Measurements from ENCODE around the gene XBP1. TPM values are rescaled to one million over a fixed set of nuclear protein-coding genes. Genes with fewer than 3 reads are reported as not detected.

Gene XBP1
- total and polyA plus RNA-seq, 7 experiments from 2014 or later, result 120 to 417 (median 173) TPM

- Histone ChIP-seq H3K27ac (ENCODE audit: low read depth, low read length) (no peak overlapping the region), H3K4me3 (ENCODE audit: low read length) (no peak overlapping the region), H3K36me3 (ENCODE audit: control insufficient read depth in 2 of 3, insufficient read depth in 3 of 3, low read length in 3 of 3) (no peaks in the 10 kb centered on the region), H3K9me3 (ENCODE audit: control insufficient read depth in 2 of 3, low read length in 3 of 3) (no peaks in the 10 kb centered on the region), H3K27me3 (ENCODE audit: control insufficient read depth in 2 of 2, insufficient read depth in 2 of 2, low read length in 2 of 2) (no peaks in the 10 kb centered on the region), H3K4me1 (ENCODE audit: control insufficient read depth in 2 of 2, insufficient read depth in 2 of 2, low read length in 2 of 2) (peaks cover 32 to 58% of the 10 kb centered on the region in 2 donors)
- Mint-ChIP-seq H3K4me1 (peaks cover 59 to 92% (median 82%) of the 10 kb centered on the region in 7 donors), H3K9me3 (no peaks in the 10 kb centered on the region), H3K36me3 (peaks cover 6 to 48% (median 11%) of the 10 kb centered on the region in 5 donors), H3K27ac (peak overlapping the region in 3 of 9 donors; percentile 92 to 94 (median 94)), H3K4me3 (peak overlapping the region in 6 of 10 donors; percentile 8 to 87 (median 56)), H3K27me3 (no peaks in the 10 kb centered on the region)
- DNase-seq (no peak), ATAC-seq (no peak)
- ChIA-PET POLR2A (interaction anchor here (10.0 kb wide), 1 partner anchor 15 kb away, joined by 194 read pairs; the partner anchor contains the start of gene XBP1), CTCF (interaction anchor here (0.6 to 1.2 kb wide), 2 partner anchors 13 to 104 kb away, joined by 3 to 4 read pairs; no protein-coding TSS in a partner anchor)
- intact Hi-C loops (cut with micrococcal nuclease), result no loop called here
Measured at GRCh38 chr22:28815729-28816128, 15.4 kb upstream of the XBP1 start.

DNA sequence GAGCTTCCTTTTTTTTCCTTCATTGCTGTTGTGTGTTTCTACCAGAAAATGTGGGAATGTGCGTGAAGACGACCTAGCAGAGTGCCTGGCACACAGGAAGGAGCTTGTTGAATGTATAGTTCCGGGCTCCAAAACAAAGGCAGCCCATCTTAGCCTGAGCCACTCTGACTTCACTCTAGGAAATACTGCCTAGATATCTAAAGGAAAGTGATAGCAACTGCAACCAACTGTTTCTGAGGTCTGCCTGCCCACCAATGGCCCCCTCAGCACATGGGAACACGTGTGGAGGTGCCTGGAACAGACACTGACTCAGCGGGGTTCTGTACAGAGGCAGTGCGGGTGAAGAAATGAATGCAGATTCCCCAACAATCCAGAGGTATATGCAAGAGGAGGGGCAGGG lies 14.7 kb upstream of the XBP1 start:
- POLR2A ChIA-PET, result interaction anchor here (1.1 to 10.0 kb wide), 3 partner anchors 15 to 42 kb away, joined by 3 to 194 read pairs (median 3); partner anchors contain the start of gene XBP1
- CTCF ChIA-PET, result interaction anchor here (0.8 to 4.5 kb wide), 2 partner anchors 14 kb away, joined by 3 to 26 read pairs; partner anchors contain the start of gene XBP1
- peak overlapping the region; percentile 45 to 94 (median 91) for H3K27ac Mint-ChIP-seq
- no peaks in the 10 kb centered on the region for H3K36me3 ChIP-seq (ENCODE audit: control insufficient read depth in 2 of 3, insufficient read depth in 3 of 3, low read length in 3 of 3)
- DNase-seq (no peak), ATAC-seq (no peak)
- no peaks in the 10 kb centered on the region for H3K9me3 Mint-ChIP-seq
- peaks cover 6 to 51% (median 11%) of the 10 kb centered on the region in 5 donors for H3K36me3 Mint-ChIP-seq
- no peak overlapping the region for H3K4me3 ChIP-seq (ENCODE audit: low read length)
- H3K4me3 Mint-ChIP-seq, result peak overlapping the region in 9 of 10 donors; percentile 18 to 87 (median 49)
- H3K27me3 Mint-ChIP-seq, result no peaks in the 10 kb centered on the region
- H3K4me1 Mint-ChIP-seq, result peaks cover 63 to 90% (median 85%) of the 10 kb centered on the region in 7 donors
- intact Hi-C loops (cut with micrococcal nuclease), result no loop called here
- H3K4me1 ChIP-seq (ENCODE audit: control insufficient read depth in 2 of 2, insufficient read depth in 2 of 2, low read length in 2 of 2), result peaks cover 35 to 58% of the 10 kb centered on the region in 2 donors
- no peaks in the 10 kb centered on the region for H3K27me3 ChIP-seq (ENCODE audit: control insufficient read depth in 2 of 2, insufficient read depth in 2 of 2, low read length in 2 of 2)
- no peak overlapping the region for H3K27ac ChIP-seq (ENCODE audit: low read depth, low read length)
- no peaks in the 10 kb centered on the region for H3K9me3 ChIP-seq (ENCODE audit: control insufficient read depth in 2 of 3, low read length in 3 of 3)

GRCh38 chr22:28813772-28814518 lies 13.6 kb upstream of the XBP1 start:
- ChIA-PET CTCF (interaction anchor here (0.8 to 4.5 kb wide), 4 partner anchors 8 to 36 kb away, joined by 3 to 26 read pairs (median 4); partner anchors contain the start of gene XBP1), POLR2A (interaction anchor here (1.1 to 10.0 kb wide), 3 partner anchors 14 to 894 kb away, joined by 3 to 194 read pairs (median 4); partner anchors contain the start of genes PITPNB and XBP1)
- no peaks in the 10 kb centered on the region for H3K27me3 Mint-ChIP-seq
- Histone ChIP-seq H3K4me1 (ENCODE audit: control insufficient read depth in 2 of 2, insufficient read depth in 2 of 2, low read length in 2 of 2) (peaks cover 47 to 64% of the 10 kb centered on the region in 2 donors), H3K4me3 (ENCODE audit: low read length) (no peak overlapping the region), H3K36me3 (ENCODE audit: control insufficient read depth in 2 of 3, insufficient read depth in 3 of 3, low read length in 3 of 3) (no peaks in the 10 kb centered on the region), H3K9me3 (ENCODE audit: control insufficient read depth in 2 of 3, low read length in 3 of 3) (no peaks in the 10 kb centered on the region), H3K27me3 (ENCODE audit: control insufficient read depth in 2 of 2, insufficient read depth in 2 of 2, low read length in 2 of 2) (no peaks in the 10 kb centered on the region), H3K27ac (ENCODE audit: low read depth, low read length) (no peak overlapping the region)
- ATAC-seq (no peak), DNase-seq (no peak)
- peak overlapping the region in 8 of 10 donors; percentile 11 to 87 (median 39) for H3K4me3 Mint-ChIP-seq
- H3K4me1 Mint-ChIP-seq, result peaks cover 68 to 91% (median 84%) of the 10 kb centered on the region in 7 donors
- no peaks in the 10 kb centered on the region for H3K9me3 Mint-ChIP-seq
- intact Hi-C loops (cut with micrococcal nuclease), result loop anchor here (5.0 kb wide), 2 partner anchors 42 to 142 kb away; partner anchors contain the start of gene CCDC117 (in 1 of the 2)
- H3K27ac Mint-ChIP-seq, result peak overlapping the region; percentile 76 to 94 (median 91)
- H3K36me3 Mint-ChIP-seq, result peaks cover 7 to 49% (median 15%) of the 10 kb centered on the region in 5 donors

- Mint-ChIP-seq H3K27me3 (no peaks in the 10 kb centered on the region), H3K9me3 (no peaks in the 10 kb centered on the region), H3K27ac (peak overlapping the region; percentile 91 to 96 (median 94)), H3K4me1 (peaks cover 65 to 88% (median 80%) of the 10 kb centered on the region in 7 donors), H3K4me3 (peak overlapping the region; percentile 78 to 91 (median 86)), H3K36me3 (peaks cover 7 to 48% (median 17%) of the 10 kb centered on the region in 5 donors)
- Histone ChIP-seq H3K4me3 (ENCODE audit: low read length) (no peak overlapping the region), H3K27ac (ENCODE audit: low read depth, low read length) (peak overlapping the region; percentile 34), H3K4me1 (ENCODE audit: control insufficient read depth in 2 of 2, insufficient read depth in 2 of 2, low read length in 2 of 2) (peaks cover 42 to 58% of the 10 kb centered on the region in 2 donors), H3K36me3 (ENCODE audit: control insufficient read depth in 2 of 3, insufficient read depth in 3 of 3, low read length in 3 of 3) (peaks cover 0 to 4% (median 0%) of the 10 kb centered on the region in 3 experiments), H3K9me3 (ENCODE audit: control insufficient read depth in 2 of 3, low read length in 3 of 3) (no peaks in the 10 kb centered on the region), H3K27me3 (ENCODE audit: control insufficient read depth in 2 of 2, insufficient read depth in 2 of 2, low read length in 2 of 2) (no peaks in the 10 kb centered on the region)
- intact Hi-C loops (cut with micrococcal nuclease), result loop anchor here (5.0 kb wide), 2 partner anchors 40 to 140 kb away; partner anchors contain the start of gene CCDC117 (in 1 of the 2)
- POLR2A ChIA-PET, result interaction anchor here (1.6 to 10.0 kb wide), 3 partner anchors 10 to 39 kb away, joined by 9 to 194 read pairs (median 42); partner anchors contain the start of genes CCDC117 and XBP1
- ATAC-seq (no peak), DNase-seq (no peak)
- CTCF ChIA-PET, result interaction anchor here (0.7 to 4.5 kb wide), 7 partner anchors 10 to 40 kb away, joined by 3 to 26 read pairs (median 4); partner anchors contain the start of genes CCDC117 and XBP1
Measured at GRCh38 chr22:28812516-28812915, 12.1 kb upstream of the XBP1 start.

DNA sequence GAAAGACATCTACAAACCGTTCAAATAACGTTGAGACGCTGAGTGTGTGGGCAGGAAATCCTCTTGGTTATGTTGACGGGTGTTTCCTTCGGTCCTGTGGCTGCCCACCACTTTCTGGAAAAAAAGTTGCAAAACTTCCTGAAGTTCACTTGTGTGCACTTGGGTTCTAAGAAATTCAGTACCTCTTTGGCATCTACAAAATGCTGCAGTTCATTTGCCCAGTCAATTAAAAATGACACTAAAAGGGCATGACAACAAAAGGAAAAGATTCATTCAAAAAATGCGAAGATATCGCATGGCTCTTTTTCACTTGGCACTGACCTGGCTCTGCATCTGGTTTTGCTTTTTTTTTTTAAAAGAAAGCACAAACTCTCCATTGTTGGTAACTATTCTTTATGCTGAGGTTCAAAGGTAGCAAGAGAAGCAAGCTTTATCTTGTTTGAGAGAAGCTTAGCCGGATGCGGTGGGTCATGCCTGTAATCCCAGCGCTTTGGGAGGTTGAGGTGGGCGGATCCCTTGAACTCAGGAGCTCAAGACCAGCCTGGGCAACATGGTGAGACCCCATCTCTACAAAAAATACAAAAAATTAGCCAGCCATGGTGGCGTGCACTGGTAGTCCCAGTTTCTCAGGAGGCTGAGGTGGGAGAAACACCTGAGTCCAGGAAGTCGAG lies 10.6 kb upstream of the XBP1 start:
- intact Hi-C loops (cut with micrococcal nuclease), result loop anchor here (1.0 to 5.0 kb wide), 6 partner anchors 11 to 139 kb away; partner anchors contain the start of genes CCDC117 (in 2 of the 2) and XBP1 (in 2 of the 2)
- DNase-seq (peak in 7 of 9 donors; percentile 26 to 67 (median 55)), ATAC-seq (peak; percentile 58)
- H3K27me3 Mint-ChIP-seq, result no peaks in the 10 kb centered on the region
- peak overlapping the region; percentile 54 for H3K4me3 ChIP-seq (ENCODE audit: low read length)
- H3K4me1 ChIP-seq (ENCODE audit: control insufficient read depth in 2 of 2, insufficient read depth in 2 of 2, low read length in 2 of 2), result peaks cover 42 to 58% of the 10 kb centered on the region in 2 donors
- POLR2A ChIA-PET, result interaction anchor here (0.8 to 10.0 kb wide), 5 partner anchors 8 to 40 kb away, joined by 3 to 194 read pairs (median 5); partner anchors contain the start of gene XBP1
- no peaks in the 10 kb centered on the region for H3K27me3 ChIP-seq (ENCODE audit: control insufficient read depth in 2 of 2, insufficient read depth in 2 of 2, low read length in 2 of 2)
- peaks cover 7 to 44% (median 20%) of the 10 kb centered on the region in 5 donors for H3K36me3 Mint-ChIP-seq
- CTCF ChIA-PET, result interaction anchor here (1.0 to 4.5 kb wide), 3 partner anchors 10 to 210 kb away, joined by 3 to 26 read pairs (median 4); partner anchors contain the start of genes CCDC117 and XBP1
- H3K9me3 Mint-ChIP-seq, result no peaks in the 10 kb centered on the region
- H3K9me3 ChIP-seq (ENCODE audit: control insufficient read depth in 2 of 3, low read length in 3 of 3), result no peaks in the 10 kb centered on the region
- peak overlapping the region; percentile 62 for H3K27ac ChIP-seq (ENCODE audit: low read depth, low read length)
- H3K4me3 Mint-ChIP-seq, result peak overlapping the region; percentile 78 to 91 (median 86)
- peaks cover 0 to 4% (median 0%) of the 10 kb centered on the region in 3 experiments for H3K36me3 ChIP-seq (ENCODE audit: control insufficient read depth in 2 of 3, insufficient read depth in 3 of 3, low read length in 3 of 3)
- H3K27ac Mint-ChIP-seq, result peak overlapping the region; percentile 91 to 96 (median 94)
- peaks cover 62 to 89% (median 75%) of the 10 kb centered on the region in 7 donors for H3K4me1 Mint-ChIP-seq
